Fibroblast of pulmonary artery (primary cell): Measurements from ENCODE around the gene MID2.

Experiments
- DNase-seq: peaks from one replicate; pipeline ENCODE4 v3.0.0-alpha.2; 2010; ENCODE audit warnings: low read depth
- H3K4me3 ChIP-seq: replicated peaks from 2 replicates; pipeline ENCODE4 v1.5.1; 2011; ENCODE audit warnings: low read depth, mild to moderate bottlenecking, control low read depth, low read length, moderate library complexity
- TF ChIP-seq, protein P1 (sequence below): IDR thresholded peaks from 2 replicates; pipeline ENCODE4 v1.5.1; 2011; ENCODE audit warnings: mild to moderate bottlenecking, control low read depth, low read length, inconsistent platforms; ENCODE audit errors: missing control alignments

The MID2 gene

GRCh38 chrX:107827852-107828251 is 2.2 kb downstream of the MID2 start:
- TF ChIP-seq, protein P1, sequence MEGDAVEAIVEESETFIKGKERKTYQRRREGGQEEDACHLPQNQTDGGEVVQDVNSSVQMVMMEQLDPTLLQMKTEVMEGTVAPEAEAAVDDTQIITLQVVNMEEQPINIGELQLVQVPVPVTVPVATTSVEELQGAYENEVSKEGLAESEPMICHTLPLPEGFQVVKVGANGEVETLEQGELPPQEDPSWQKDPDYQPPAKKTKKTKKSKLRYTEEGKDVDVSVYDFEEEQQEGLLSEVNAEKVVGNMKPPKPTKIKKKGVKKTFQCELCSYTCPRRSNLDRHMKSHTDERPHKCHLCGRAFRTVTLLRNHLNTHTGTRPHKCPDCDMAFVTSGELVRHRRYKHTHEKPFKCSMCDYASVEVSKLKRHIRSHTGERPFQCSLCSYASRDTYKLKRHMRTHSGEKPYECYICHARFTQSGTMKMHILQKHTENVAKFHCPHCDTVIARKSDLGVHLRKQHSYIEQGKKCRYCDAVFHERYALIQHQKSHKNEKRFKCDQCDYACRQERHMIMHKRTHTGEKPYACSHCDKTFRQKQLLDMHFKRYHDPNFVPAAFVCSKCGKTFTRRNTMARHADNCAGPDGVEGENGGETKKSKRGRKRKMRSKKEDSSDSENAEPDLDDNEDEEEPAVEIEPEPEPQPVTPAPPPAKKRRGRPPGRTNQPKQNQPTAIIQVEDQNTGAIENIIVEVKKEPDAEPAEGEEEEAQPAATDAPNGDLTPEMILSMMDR, result no peak
- H3K4me3 ChIP-seq, result peak overlapping the region; percentile 50
- no peak for DNase-seq

GRCh38 chrX:107829878-107830277 is 4.2 kb downstream of the MID2 start:
- no peak for DNase-seq
- no peak overlapping the region for H3K4me3 ChIP-seq
- TF ChIP-seq, protein P1, result no peak

DNA sequence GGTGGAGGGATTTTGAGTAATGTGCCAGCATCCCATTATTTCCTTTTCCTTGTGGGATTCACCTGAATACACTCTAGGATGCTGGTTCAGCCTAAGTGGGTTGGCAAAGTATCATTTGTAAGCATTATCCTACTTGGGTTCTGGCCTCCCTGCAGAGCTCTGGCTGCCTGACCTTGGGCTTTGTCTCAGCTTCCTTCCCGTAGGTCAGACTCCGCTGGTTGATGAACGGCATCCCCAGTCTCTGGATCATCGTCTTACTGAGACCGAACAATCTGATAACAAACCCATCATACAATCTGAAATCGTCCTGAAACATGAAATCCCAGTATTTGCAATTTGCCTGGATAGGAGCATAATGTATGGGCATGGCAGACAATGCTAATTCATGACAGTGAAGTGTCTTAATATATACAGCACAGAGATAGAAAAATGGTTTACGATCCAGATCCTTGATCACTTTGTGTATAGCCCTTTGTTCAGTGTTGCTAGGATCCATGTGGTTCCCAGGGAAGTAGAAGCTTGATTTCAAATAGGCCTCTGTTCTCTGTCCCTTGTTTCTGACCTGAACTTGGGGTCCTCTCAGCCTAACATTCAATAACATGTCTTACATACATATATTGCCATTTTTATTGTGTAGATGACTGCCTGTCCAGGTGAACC is 5.5 kb downstream of the MID2 start:
- TF ChIP-seq, protein P1, result no peak
- no peak overlapping the region for H3K4me3 ChIP-seq
- DNase-seq, result no peak

GRCh38 chrX:107834275-107835201 is 8.9 kb downstream of the MID2 start:
- TF ChIP-seq, protein P1, result no peak
- peak; percentile 32 for DNase-seq

DNA sequence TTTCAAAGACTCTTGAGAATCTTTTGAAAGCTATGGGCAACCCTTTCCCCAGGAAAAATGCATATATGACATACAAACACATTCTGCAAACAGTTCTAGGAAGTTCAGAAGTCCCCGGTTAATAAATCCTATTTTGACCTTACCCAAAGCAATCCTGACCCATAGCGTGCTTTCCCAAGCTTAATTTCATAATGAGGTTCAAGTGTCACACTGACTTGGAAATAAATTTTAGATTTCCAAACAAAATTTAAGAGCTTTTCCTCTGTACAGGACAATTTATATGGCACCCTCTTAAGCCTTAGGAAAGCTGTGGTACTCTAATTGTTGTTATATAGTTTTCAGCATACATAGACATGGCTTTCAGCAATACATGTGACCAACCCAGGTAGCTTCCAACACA is 11.3 kb downstream of the MID2 start:
- TF ChIP-seq, protein P1, result no peak

More at GRCh38 chrX:107834275-107835201, 8.9 kb downstream of the MID2 start:
- no peak overlapping the region for H3K4me3 ChIP-seq

DNA sequence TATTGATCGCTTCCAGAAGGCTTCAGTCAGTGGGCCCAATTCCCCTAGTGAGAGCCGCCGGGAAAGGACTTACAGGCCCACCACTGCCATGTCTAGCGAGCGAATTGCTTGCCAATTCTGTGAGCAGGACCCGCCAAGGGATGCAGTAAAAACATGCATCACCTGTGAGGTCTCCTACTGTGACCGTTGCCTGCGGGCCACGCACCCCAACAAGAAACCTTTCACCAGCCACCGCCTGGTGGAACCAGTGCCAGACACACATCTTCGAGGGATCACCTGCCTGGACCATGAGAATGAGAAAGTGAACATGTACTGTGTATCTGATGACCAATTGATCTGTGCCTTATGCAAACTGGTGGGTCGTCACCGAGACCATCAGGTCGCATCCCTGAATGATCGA is 15.3 kb downstream of the MID2 start:
- no peak for DNase-seq
- TF ChIP-seq, protein P1, result no peak
- H3K4me3 ChIP-seq, result no peak overlapping the region

More for the DNA sequence above, 11.3 kb downstream of the MID2 start:
- no peak for DNase-seq
- H3K4me3 ChIP-seq, result no peak overlapping the region
